ENCODE measurements around the gene HAVCR2.

DNA sequence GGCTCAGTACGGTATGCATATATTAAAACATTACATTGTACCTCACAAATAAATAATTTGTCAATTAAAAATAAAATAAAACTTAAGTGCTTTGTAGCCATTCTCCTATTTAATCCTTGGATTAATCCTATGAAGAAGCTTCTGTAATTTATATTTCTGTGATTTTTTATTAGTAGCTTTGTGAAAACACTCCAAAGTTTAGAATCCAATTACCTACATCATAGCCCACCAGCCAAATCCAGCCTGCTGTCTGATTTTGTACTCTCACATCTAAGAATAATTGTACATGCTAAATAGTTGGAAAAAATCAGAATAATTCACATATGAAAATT lies 23.4 kb upstream of the HAVCR2 start:
- TF ChIP-seq CTCF (IDR thresholded peaks at IDR 0.05): no peak
- TF ChIP-seq POLR2A (IDR thresholded peaks at IDR 0.05): no peak

Data from thyroid gland (tissue), 4 donors.